Ovary (tissue), 9 donors: ENCODE data around the gene RAP1GAP. TPM values are rescaled to one million over a fixed set of nuclear protein-coding genes. Genes with fewer than 3 reads are reported as not detected.

Experiments used
- DNase-seq, 5 donors: peaks; one replicate each; pipeline ENCODE4 v3.0.0-alpha.2; 2019 to 2020
- H3K27ac ChIP-seq, 2 donors: fragments of 200-600 bp; one replicate each; pipeline versions ENCODE4 v1.5.1 to v1.8.0; 2019 to 2022
- H3K27me3 ChIP-seq: fragments of 200-600 bp; one replicate; pipeline ENCODE4 v1.8.0; 2022
- H3K36me3 ChIP-seq: fragments of 200-600 bp; sonication (generic); one replicate; pipeline ENCODE4 v1.5.1; 2019
- H3K4me1 ChIP-seq: one replicate; pipeline ENCODE4 v1.8.1; 2013; ENCODE audit warnings: mild to moderate bottlenecking, moderate library complexity; ENCODE audit not compliant: insufficient read depth
- H3K4me3 ChIP-seq: fragments of 200-600 bp; sonication (generic); one replicate; pipeline ENCODE4 v1.5.1; 2017
- H3K9me3 ChIP-seq, 2 donors: fragments of 200-600 bp in 1 of 2; sonication (generic) in 1 of 2; one replicate each; pipeline versions ENCODE4 v1.5.1 to v1.8.1; 2013 to 2019; ENCODE audit warnings: mild to moderate bottlenecking in 1 of 2, moderate library complexity in 1 of 2
- CTCF ChIP-seq, 3 donors: fragments of 450-650 bp in 2 of 3; fragments of 200-600 bp in 1 of 3; IDR thresholded peaks; one replicate each; pipeline versions ENCODE4 v1.5.1 to v1.8.0; 2016 to 2022; ENCODE audit warnings: antibody characterized with exemption in 3 of 3, mild to moderate bottlenecking in 1 of 3
- EP300 ChIP-seq: sonication (generic); formaldehyde crosslinking; IDR thresholded peaks from one replicate; pipeline ENCODE4 v1.6.1; 2017; ENCODE audit warnings: antibody characterized with exemption
- POLR2A ChIP-seq: fragments of 450-650 bp; IDR thresholded peaks from one replicate; pipeline ENCODE4 v1.6.1; 2017; ENCODE audit warnings: antibody characterized with exemption, mild to moderate bottlenecking, moderate library complexity
- WGBS, 3 donors: extraction: QIAGEN DNeasy Blood & Tissue Kit in 1 of 3; methylation state at CpG; one replicate each; pipeline versions ENCODE4 v1.1.5 to v1.1.7; 2013 to 2017; 5-methylcytosine and 5-hydroxymethylcytosine counted together
- intact Hi-C, 4 donors: fragments of 100-400 bp; cut with DNase I; formaldehyde crosslinking; loops; one replicate each; pipeline versions ENCODE4 v1.11.0 to v1.15.1; 2022 to 2023
- polyA plus RNA-seq, 2 donors: library from polyadenylated mRNA; stranded (reverse); fragments of 200-250 nt in 1 of 2; fragments of 350-450 nt in 1 of 2; fragmentation: Illumina TruSeq in 1 of 2; extraction: RNeasy Lipid Tissue Mini Kit (QIAGEN cat#74804) in 1 of 2; gene quantifications; one replicate each; pipeline ENCODE4 v1.2.3, GENCODE V29; 2013 to 2014
- total RNA-seq, 7 donors: library from RNA; depleted of rRNA in 2 of 7; stranded (reverse); fragments of >200 nt in 2 of 7; fragmentation: NEBNext Ultra II Directional in 3 of 7; extraction: Animal tissue kit (Norgen Biotek cat#: 25700) in 3 of 7; gene quantifications; one replicate each; pipeline versions ENCODE4 v1.1.0 to v1.2.4, GENCODE V29; 2016 to 2023
- donor health status: DM: no; HTN: no; CAD: no; lungs with moderate emphysema.
- donor health status: DM: no; HTN: no; CAD: no.
- donor health status: Bipolar disorder and iron deficiency.
- donor health status: DM: yes; HTN: yes; CAD: no.
- donor health status: DM: no; HTN: no; CAD: no.
- donor health status: DM: yes; HTN: yes; CAD: no.

Gene RAP1GAP
- total and polyA plus RNA-seq, 9 donors: 0.60 to 9.4 (median 2.8) TPM

DNA sequence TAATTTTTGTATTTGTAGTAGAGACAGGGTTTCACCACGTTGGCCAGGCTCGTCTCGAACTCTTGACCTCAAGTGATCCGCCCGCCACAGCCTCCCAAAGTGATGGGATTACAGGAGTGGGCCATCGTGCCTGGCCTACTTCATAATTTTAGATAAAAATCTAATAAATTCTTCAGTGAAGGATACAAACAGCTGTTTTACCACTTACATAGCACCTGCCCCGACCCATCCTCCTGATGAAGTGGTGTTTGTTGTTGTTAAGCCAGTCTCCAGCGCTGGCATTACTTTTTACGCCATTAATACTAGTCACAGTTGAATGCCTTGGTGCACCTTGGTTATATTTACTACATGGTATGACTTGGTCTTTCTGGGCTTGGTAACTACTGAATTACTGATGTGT lies 12.3 kb upstream of the RAP1GAP start:
- TF ChIP-seq POLR2A: no peak
- no peak for TF ChIP-seq EP300
- TF ChIP-seq CTCF (IDR thresholded peaks at IDR 0.05): no peak
- no peaks in the 10 kb centered on the region for H3K36me3 ChIP-seq
- 77 to 82% (median 78%) methylated on average over 9 of the region's 9 CpGs for WGBS, 3 donors

GRCh38 chr1:21680918-21681317 lies 11.8 kb upstream of the RAP1GAP start:
- Histone ChIP-seq H3K4me3 (no peak overlapping the region), H3K27ac (no peak overlapping the region), H3K36me3 (no peaks in the 10 kb centered on the region), H3K27me3 (no peaks in the 10 kb centered on the region), H3K9me3 (no peaks in the 10 kb centered on the region), H3K4me1 (no peaks in the 10 kb centered on the region)
- 64 to 71% (median 64%) methylated on average over 3 of the region's 3 CpGs for WGBS, 3 donors
- TF ChIP-seq POLR2A: no peak
- TF ChIP-seq CTCF (IDR thresholded peaks at IDR 0.05): no peak
- no peak for TF ChIP-seq EP300
- no peak for DNase-seq
- intact Hi-C loops: no loop called here

More for the DNA sequence above, 12.3 kb upstream of the RAP1GAP start:
- Histone ChIP-seq H3K27ac (no peak overlapping the region), H3K4me1 (no peaks in the 10 kb centered on the region), H3K27me3 (no peaks in the 10 kb centered on the region), H3K4me3 (no peak overlapping the region), H3K9me3 (no peaks in the 10 kb centered on the region)
- intact Hi-C loops: no loop called here
- DNase-seq: no peak

GRCh38 chr1:21680381-21680780 lies 11.2 kb upstream of the RAP1GAP start:
- Histone ChIP-seq H3K4me3 (no peak overlapping the region), H3K27ac (no peak overlapping the region), H3K27me3 (no peaks in the 10 kb centered on the region), H3K4me1 (no peaks in the 10 kb centered on the region), H3K36me3 (no peaks in the 10 kb centered on the region), H3K9me3 (no peaks in the 10 kb centered on the region)
- WGBS, 3 donors: 91 to 98% (median 97%) methylated on average over 1 of the region's 1 CpG
- TF ChIP-seq EP300 (no peak), POLR2A (no peak), CTCF (IDR thresholded peaks at IDR 0.05) (no peak)
- intact Hi-C loops: no loop called here
- no peak for DNase-seq

GRCh38 chr1:21677168-21677567 lies 8.0 kb upstream of the RAP1GAP start:
- Histone ChIP-seq H3K4me3 (no peak overlapping the region), H3K9me3 (no peaks in the 10 kb centered on the region), H3K4me1 (peaks cover 10% of the 10 kb centered on the region), H3K27ac (no peak overlapping the region), H3K36me3 (no peaks in the 10 kb centered on the region), H3K27me3 (no peaks in the 10 kb centered on the region)
- no peak for DNase-seq
- intact Hi-C loops: loop anchor here in 1 of 4 donors (5.0 kb wide), 1 partner anchor 745 kb away; no protein-coding TSS in a partner anchor
- WGBS, 3 donors: 88 to 92% (median 91%) methylated on average over 6 of the region's 6 CpGs
- TF ChIP-seq CTCF (IDR thresholded peaks at IDR 0.05) (no peak), EP300 (no peak), POLR2A (no peak)
